HK-2 (cell line): Measurements from ENCODE around the gene NR6A1.

Source experiments
- DNase-seq: peaks from one replicate; pipeline ENCODE4 v3.0.0-alpha.2; 2018; ENCODE audit not compliant: unreplicated experiment

The NR6A1 gene

GRCh38 chr9:124795881-124796431, 24.8 kb upstream of the NR6A1 start:
- no peak for DNase-seq

GRCh38 chr9:124794902-124795491, 23.9 kb upstream of the NR6A1 start:
- no peak for DNase-seq

DNA sequence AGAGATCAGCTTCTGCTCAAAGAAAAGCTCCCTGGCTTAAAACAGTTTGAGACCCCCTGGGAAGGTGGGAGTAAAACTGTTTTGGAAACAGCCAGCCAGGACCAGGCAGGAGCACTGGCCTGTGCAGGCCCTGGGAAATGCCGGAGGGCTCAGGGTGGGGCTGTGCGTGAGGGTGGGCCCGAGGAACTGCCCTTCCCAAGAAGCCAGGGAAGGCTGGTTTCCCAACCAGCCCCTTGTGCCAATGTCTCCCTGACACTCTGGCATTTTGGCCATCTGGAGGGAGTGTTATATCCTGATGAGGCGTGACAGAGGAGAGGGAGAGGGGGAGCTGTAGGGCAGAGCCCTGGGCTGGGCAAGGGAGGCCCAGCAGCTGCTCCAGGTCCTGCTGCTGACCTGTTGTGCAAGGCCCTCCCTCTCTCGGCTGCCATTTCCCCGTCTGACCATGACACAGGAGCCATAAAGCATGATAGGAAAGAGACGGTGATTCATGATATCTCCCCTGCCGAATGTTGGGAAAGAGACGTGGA, 22.0 kb upstream of the NR6A1 start:
- no peak for DNase-seq

GRCh38 chr9:124792257-124793014, 21.3 kb upstream of the NR6A1 start:
- no peak for DNase-seq

- DNase-seq: no peak
Observed at GRCh38 chr9:124790801-124791505, 19.8 kb upstream of the NR6A1 start.

DNA sequence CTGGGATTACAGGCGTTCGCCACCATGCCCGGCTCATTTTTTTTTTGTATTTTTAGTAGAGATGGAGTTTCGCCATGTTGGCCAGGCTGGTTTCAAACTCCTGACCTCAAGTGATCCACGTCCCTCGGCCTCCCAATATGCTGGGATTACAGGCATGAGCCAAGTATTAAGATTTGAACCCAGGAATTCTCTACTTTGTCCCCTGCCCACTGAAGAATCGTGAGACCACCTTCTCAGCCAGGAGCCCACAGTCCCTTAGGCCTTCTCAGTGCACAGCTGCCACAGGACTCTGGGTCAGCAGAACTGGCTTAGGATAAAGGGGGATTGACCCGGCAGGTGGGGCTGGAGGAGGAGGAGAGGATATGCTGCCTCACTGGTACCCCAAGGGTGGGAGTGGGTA, 19.2 kb upstream of the NR6A1 start:
- no peak for DNase-seq

- no peak for DNase-seq
Observed at GRCh38 chr9:124789531-124789930, 18.4 kb upstream of the NR6A1 start.

- DNase-seq: no peak
Observed at GRCh38 chr9:124788542-124789217, 17.6 kb upstream of the NR6A1 start.

GRCh38 chr9:124786881-124787573, 15.9 kb upstream of the NR6A1 start:
- no peak for DNase-seq

DNA sequence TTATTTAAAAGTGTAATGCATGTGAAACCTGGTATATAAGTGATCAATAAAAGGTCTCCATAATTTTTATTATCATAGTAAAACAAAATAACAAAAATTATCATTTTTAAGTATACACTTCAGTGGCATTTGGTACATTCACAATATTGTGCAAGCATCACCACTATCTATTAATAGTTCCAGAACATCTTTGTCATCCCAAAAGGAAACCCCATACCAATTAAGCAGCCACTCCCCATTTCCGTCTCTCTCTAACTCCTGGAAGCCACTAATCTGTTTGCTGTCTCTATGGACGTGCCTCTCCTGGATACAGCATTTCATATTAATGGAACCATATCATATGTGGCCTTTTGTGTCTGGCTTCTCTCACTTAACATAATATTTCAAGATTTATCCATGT, 13.4 kb upstream of the NR6A1 start:
- no peak for DNase-seq

- no peak for DNase-seq
Observed at GRCh38 chr9:124783830-124784229, 12.7 kb upstream of the NR6A1 start.

DNA sequence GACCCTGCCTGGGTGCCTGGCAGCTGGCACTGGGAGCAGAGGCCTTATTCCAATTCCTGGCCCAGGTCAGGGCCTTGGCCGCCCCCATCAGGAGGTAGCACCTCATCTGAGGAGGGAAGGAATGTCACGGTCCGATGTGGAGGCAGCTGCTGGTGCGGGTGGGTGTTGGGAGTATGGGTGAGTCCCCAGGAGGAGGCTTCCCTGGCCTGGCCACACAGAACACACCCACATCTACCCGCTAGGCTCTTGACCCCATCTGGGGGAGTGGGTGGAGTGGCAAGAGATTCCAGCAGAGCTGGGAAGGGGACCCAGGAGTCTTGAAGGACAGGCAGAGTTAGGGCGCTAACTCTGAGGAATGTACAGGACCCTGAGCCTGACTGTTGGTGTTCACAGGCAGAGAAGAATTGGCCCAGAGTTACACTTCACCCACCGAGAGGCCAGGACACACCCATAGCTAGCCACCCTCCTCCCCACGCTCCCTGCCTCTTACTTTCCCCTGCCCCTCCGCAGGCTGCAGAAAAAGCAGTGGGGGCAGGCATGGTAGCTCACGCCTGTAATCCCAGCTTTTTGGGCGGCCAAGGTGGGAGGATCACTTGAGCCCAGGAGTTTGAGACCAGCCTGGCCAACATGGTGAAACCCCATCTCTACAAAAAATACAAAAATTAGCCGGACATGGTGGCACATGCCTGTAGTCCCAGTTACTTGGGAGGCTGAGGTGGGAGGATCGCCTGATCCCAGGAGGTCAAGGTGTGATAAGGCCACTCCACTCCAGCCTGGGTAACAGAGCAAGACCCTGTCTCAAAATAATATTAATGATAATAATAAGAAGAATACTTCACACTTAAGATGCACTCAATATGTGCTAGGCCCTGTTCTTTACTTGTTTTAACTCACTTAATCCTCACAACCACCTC, 11.8 kb upstream of the NR6A1 start:
- no peak for DNase-seq

- no peak for DNase-seq
Observed at GRCh38 chr9:124781967-124782660, 11.0 kb upstream of the NR6A1 start.

- no peak for DNase-seq
Observed at GRCh38 chr9:124780757-124781151, 9.6 kb upstream of the NR6A1 start.

DNA sequence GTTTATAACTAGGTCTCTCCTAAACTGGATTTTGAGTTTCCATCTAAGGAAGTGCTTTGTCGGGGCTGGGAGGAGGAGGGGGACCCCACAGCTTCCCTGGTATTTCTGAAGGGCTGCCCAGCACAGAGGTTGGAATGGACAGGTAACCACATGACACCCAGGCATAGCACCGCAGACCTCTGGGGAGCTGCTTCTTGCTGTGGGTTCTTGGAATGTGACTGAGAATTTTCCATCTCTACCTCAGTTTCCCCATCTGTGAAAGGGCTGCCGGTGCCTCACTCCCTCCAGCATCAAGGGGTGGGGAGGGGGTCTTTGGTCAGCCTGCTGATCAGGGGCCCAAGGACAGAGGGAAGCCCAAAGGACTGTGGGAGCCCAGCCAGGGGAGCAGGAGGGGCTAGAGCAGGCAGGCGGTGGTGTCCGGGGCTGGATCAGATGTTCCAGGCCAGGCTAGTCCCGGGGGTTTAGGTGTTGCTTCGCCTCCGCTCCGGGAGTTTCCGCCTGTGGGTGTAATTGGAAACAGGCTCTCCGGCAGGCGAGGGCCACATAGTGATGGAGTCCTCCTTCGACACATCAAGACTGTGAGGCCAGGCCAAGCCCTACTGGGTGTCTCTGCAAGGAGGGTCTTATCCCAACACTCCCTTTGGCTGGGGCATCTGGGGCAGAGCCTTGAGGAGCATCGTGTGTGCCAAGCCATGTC, 9.1 kb upstream of the NR6A1 start:
- DNase-seq: no peak

DNA sequence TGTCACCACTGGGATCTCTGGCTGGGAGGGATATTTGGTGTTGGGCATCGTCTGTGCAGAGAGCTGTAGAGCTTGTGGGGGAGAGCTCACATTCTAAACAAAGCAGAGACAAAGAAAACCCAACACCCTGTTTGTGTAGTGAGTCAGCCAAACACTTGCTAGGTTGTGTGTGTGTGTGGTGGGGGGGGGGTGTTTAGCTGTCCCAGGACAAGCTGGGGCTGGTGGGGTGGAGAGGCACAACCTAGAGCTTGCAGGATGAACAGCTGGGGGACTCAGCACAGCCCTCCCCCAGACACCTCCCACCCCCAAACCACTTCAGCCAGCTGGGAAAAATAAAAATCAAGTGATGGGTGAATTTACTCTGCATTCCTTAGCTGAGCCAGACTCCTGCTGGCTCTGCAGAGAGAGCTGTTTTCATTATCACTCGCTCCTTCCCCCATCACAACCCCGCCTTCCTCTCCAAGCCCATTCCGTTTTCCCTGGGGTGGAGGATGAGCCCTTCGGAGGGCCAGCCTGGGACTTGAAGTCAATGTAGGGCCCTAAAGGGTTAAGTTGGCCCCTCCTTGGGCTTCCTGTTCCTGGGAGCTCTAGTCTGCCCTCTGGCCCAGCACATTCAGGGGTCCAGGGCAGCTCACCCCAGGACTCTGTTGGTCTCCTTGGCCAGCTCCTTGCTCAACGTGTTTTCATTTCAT, 8.4 kb upstream of the NR6A1 start:
- peak; percentile 43 for DNase-seq

DNA sequence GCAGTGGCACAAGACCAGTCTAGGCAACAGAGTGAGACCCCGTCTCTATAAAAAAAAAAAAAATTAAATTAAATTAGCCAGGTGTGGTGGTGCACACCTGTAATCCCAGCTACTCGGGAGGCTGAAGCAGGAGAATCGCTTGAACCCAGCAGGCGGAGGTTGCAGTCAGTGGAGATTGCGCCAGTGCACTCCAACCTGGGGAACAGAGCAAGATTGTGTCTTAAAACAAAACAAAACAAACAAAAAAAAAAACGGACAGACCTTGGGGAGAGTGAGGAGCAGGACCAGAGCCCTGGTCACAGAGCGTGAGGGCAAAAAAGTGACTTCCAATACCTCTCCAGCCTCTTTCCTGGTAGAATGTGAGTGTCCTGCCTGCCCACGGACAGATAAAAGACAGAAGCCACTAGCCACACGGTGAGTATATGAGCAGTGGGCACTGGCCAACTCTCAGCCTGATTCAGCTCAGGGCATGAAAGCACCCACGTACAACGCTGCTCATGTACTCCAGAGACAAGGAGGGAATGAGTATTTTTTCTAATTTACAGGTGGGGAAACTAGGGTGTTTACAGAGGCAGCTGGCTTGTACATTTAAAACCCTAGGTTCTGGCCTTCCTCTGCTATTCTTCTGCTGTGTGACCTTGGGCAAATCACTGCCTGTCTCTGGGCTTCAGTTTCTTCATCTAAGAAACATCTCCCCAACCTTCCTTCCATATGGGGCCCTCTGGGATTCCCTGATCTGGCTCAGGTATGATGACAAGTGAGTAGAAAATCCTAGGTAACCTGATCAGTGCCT, 7.7 kb upstream of the NR6A1 start:
- DNase-seq: no peak
